NB4 (cell line): Measurements from ENCODE around the gene LYPD8.

Source experiments
- DNase-seq: peaks from one replicate; pipeline ENCODE4 v3.0.0; 2010; ENCODE audit warnings: low read depth
- H3K4me3 ChIP-seq: one replicate; pipeline ENCODE4 v1.5.1; 2011; ENCODE audit warnings: mild to moderate bottlenecking, low read depth, low read length, moderate library complexity
- MYC ChIP-seq: IDR thresholded peaks from 2 replicates; pipeline ENCODE4 v1.6.1; 2011; ENCODE audit warnings: low read depth, low read length
- POLR2A ChIP-seq: IDR thresholded peaks from 2 replicates; pipeline ENCODE4 v1.6.1; 2011; ENCODE audit warnings: mild to moderate bottlenecking; ENCODE audit not compliant: insufficient read length; ENCODE audit errors: extremely low read depth
- TF ChIP-seq, protein P1 (sequence below): IDR thresholded peaks from one replicate; pipeline ENCODE4 v1.5.1; 2012; ENCODE audit warnings: low read depth, low read length
- TF ChIP-seq, protein P2 (sequence below): IDR thresholded peaks from 2 replicates; pipeline ENCODE4 v1.6.1; 2011; ENCODE audit warnings: low read depth, low read length

Gene LYPD8

DNA sequence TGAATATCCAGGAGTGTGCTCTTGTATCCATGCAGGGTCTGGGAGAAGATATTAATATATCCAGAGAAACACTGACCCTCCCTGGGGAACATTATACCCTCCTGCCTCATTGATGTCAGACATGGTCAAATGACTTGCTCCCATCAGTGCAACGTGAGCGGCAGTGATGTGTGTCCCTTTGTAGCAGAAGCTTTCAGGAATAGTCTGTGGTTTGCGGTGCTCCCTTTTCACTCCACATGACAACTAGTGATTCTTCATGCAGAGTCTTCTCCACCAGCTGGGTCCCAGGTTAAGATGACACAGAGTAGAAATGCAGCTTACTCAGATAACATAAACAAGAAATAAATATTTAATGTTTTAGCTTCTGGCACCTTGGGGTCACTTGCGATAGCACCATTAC is 31.9 kb upstream of the LYPD8 start:
- TF ChIP-seq POLR2A (no peak), MYC (no peak)
- TF ChIP-seq, protein P1, sequence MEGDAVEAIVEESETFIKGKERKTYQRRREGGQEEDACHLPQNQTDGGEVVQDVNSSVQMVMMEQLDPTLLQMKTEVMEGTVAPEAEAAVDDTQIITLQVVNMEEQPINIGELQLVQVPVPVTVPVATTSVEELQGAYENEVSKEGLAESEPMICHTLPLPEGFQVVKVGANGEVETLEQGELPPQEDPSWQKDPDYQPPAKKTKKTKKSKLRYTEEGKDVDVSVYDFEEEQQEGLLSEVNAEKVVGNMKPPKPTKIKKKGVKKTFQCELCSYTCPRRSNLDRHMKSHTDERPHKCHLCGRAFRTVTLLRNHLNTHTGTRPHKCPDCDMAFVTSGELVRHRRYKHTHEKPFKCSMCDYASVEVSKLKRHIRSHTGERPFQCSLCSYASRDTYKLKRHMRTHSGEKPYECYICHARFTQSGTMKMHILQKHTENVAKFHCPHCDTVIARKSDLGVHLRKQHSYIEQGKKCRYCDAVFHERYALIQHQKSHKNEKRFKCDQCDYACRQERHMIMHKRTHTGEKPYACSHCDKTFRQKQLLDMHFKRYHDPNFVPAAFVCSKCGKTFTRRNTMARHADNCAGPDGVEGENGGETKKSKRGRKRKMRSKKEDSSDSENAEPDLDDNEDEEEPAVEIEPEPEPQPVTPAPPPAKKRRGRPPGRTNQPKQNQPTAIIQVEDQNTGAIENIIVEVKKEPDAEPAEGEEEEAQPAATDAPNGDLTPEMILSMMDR = no peak
- TF ChIP-seq, protein P2, sequence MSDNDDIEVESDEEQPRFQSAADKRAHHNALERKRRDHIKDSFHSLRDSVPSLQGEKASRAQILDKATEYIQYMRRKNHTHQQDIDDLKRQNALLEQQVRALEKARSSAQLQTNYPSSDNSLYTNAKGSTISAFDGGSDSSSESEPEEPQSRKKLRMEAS = no peak
- no peak for DNase-seq
- no peak overlapping the region for H3K4me3 ChIP-seq

DNA sequence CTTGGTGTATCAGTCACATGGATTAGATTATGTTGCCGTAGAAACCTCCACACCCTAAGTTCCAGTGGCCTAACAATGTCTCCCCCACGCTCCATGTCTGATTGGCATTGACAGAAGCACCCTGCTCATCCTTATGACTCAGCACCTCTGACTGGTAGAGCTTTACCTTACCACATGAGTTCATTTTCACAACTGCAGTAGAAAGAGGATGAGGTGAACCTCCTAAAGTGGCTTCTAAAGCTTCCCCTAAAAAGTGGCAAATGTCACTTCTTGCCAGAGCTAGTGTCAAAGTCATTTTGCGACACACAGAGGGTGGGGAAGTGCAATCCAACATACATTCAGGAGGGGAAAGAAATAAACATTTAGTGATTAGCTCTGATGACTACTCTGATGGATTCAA is 30.6 kb upstream of the LYPD8 start:
- peak; percentile 64 for DNase-seq
- TF ChIP-seq, protein P1 = no peak
- TF ChIP-seq MYC (no peak), POLR2A (no peak)
- TF ChIP-seq, protein P2 = peak; percentile 18; the same call in 1 of the 2 replicates
- H3K4me3 ChIP-seq = no peak overlapping the region

DNA sequence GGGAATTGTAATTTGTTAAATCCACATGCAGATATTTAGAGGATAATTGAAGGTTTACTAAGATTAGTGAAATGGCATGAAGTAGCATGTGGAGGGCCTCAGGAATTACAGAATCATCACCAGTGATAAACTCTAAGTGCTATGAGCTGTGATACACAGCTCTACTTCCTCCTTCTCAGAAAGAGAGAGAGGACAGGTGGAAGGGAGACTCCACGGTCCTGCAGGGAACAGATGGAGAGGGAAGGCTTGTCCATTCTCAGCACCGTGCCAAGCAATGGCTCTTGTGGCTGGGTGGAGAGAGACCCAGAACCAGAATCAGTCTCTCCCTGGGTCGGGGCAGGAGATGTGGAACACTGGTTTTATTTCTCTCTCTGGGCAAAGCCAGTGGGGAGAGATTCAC is 27.8 kb upstream of the LYPD8 start:
- H3K4me3 ChIP-seq = no peak overlapping the region
- no peak for DNase-seq
- TF ChIP-seq, protein P2 = no peak
- no peak for TF ChIP-seq POLR2A
- no peak for TF ChIP-seq MYC
- TF ChIP-seq, protein P1 = no peak

DNA sequence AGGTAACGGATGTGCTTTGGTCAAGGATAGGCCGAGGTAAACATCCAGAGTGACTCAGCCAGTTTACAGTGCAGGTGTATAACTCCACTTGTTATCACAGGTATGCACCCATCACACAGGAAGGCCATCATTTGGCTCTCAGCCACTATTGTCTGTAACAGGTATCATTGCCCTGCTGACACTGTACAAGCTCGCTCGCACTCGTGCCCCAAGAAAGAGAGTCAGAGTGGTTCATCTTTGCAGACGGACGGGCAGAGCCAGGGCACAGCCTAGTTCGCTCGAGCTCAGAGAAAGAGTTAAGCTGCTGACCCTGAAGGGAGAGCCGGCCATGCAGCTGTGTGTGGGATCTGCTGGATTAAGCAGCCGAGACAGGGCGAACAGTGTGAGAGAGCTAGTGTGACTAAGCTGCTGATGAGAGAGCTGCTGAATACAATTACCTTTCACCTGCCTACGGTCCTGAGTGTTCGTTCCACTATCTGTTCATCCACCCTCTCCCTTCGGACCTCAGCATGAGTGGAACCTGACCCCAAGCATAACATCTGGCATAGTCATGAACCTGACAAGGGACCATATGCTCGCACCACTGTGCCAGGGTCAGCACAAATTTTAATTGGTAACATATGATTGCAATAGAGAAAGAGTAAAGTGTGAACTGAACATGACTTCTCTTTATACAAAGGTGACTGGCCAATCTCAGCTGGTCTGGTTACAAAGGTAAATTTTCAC is 27.0 kb upstream of the LYPD8 start:
- TF ChIP-seq, protein P1 = no peak
- TF ChIP-seq, protein P2 = no peak
- TF ChIP-seq MYC (no peak), POLR2A (no peak)
- DNase-seq = no peak
- H3K4me3 ChIP-seq = no peak overlapping the region

DNA sequence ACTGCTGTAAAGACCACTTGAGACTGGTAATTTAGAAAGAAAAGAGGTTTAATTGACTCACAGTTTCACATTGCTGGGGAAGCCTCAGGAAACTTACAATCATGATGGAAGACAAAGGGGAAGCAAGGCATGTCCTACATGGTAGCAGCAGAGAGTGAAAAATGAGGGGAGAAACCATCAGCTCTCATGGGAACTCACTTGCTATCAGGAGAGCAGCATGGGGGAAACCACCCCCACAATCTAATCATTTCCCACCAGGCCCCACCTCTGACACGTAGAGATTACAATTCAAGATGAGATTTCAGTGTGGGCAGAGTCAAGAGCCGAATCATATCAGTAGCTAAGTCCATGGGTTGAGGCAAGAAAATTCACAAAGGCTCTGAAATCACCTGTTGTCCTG is 23.8 kb upstream of the LYPD8 start:
- TF ChIP-seq, protein P1 = no peak
- TF ChIP-seq, protein P2 = no peak
- TF ChIP-seq MYC (no peak), POLR2A (no peak)
- no peak overlapping the region for H3K4me3 ChIP-seq
- DNase-seq = no peak
